ENCODE results near the gene RASSF5. TPM values are rescaled to one million over a fixed set of nuclear protein-coding genes. Genes with fewer than 3 reads are reported as not detected.
A peak's percentile ranks its signal among the peaks of the same experiment; 100 is the strongest.

The RASSF5 gene, protein sequence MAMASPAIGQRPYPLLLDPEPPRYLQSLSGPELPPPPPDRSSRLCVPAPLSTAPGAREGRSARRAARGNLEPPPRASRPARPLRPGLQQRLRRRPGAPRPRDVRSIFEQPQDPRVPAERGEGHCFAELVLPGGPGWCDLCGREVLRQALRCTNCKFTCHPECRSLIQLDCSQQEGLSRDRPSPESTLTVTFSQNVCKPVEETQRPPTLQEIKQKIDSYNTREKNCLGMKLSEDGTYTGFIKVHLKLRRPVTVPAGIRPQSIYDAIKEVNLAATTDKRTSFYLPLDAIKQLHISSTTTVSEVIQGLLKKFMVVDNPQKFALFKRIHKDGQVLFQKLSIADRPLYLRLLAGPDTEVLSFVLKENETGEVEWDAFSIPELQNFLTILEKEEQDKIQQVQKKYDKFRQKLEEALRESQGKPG
- total RNA-seq: 3.1 TPM

DNA sequence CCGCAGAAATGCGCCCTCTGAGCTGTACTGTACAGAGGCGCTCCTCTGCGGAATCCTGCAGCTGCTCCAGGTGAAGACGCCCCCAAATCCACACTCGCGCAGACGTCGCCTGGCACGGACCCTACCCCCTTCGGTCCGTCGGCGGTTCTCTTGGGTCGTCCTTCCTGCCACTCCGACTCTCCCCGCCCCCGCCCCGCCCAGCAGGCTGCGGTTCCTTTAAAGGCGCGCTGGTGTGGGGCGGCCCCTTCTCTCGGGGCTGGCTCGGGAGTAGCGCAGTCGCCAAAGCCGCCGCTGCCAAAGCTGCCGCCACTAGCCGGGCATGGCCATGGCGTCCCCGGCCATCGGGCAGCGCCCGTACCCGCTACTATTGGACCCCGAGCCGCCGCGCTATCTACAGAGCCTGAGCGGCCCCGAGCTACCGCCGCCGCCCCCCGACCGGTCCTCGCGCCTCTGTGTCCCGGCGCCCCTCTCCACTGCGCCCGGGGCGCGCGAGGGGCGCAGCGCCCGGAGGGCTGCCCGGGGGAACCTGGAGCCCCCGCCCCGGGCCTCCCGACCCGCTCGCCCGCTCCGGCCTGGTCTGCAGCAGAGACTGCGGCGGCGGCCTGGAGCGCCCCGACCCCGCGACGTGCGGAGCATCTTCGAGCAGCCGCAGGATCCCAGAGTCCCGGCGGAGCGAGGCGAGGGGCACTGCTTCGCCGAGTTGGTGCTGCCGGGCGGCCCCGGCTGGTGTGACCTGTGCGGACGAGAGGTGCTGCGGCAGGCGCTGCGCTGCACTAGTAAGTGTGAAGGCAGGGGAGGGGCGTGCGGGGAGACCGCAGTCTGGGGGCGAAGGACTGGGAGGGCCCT lies at the start of gene RASSF5:
RASSF5 (plus strand) TSS at position 248 of the 846 bp plus-strand sequence; CDS start at position 320, 72 bp downstream.
- H3K36me3 ChIP-seq (ENCODE audit: control insufficient read depth in 3 of 3, insufficient read depth in 3 of 3, low read length in 3 of 3): no peaks in the 10 kb centered on the region
- H3K27ac ChIP-seq (ENCODE audit: low read depth, low read length): no peak within 1 kb of the TSS
- peak within 1 kb of the TSS; percentile 47 to 69 (median 52) for H3K4me3 ChIP-seq (ENCODE audit: low read length in 3 of 3)
- H3K4me1 ChIP-seq (ENCODE audit: control insufficient read depth in 3 of 3, insufficient read depth in 3 of 3, low read length in 3 of 3): peaks cover 12 to 31% (median 29%) of the 10 kb centered on the region in 3 donors
- H3K9me3 ChIP-seq (ENCODE audit: control insufficient read depth in 3 of 3, low read length in 3 of 3): no peaks in the 10 kb centered on the region
- peak within 1 kb of the TSS; percentile 34 to 57 (median 43) for H3K9ac ChIP-seq (ENCODE audit: low read depth in 1 of 3, low read length in 3 of 3)
- peaks cover 2 to 47% (median 37%) of the 10 kb centered on the region in 3 donors for H3K27me3 ChIP-seq (ENCODE audit: control insufficient read depth in 3 of 3, insufficient read depth in 3 of 3, low read length in 3 of 3)

DNA sequence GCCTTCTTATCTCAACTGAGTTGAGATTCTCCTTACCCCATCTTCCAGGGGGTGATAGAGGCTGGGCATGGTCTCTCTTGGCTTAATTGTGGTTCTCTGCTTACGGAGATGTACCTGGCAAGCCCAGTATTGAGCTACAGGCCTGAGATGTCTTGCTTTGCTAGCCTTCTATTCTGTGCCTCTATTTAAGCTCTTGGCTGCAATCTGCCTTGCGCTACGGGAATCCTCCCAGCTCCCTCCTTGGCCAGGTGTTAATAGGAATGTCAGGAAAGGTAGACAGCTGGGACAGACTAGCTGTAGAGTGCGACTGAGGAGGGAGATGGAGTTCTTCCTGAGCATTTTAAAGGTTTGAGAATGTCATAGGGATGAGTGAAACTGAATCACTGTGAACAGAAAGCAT lies 47.6 kb upstream of the RASSF5 start:
- peaks cover 2 to 18% (median 3%) of the 10 kb centered on the region in 3 donors for H3K36me3 ChIP-seq (ENCODE audit: control insufficient read depth in 3 of 3, insufficient read depth in 3 of 3, low read length in 3 of 3)
- no peak overlapping the region for H3K9ac ChIP-seq (ENCODE audit: low read depth in 1 of 3, low read length in 3 of 3)
- peaks cover 9 to 18% (median 15%) of the 10 kb centered on the region in 3 donors for H3K4me1 ChIP-seq (ENCODE audit: control insufficient read depth in 3 of 3, insufficient read depth in 3 of 3, low read length in 3 of 3)
- no peaks in the 10 kb centered on the region for H3K27me3 ChIP-seq (ENCODE audit: control insufficient read depth in 3 of 3, insufficient read depth in 3 of 3, low read length in 3 of 3)
- H3K4me3 ChIP-seq (ENCODE audit: low read length in 3 of 3): no peak overlapping the region
- no peaks in the 10 kb centered on the region for H3K9me3 ChIP-seq (ENCODE audit: control insufficient read depth in 3 of 3, low read length in 3 of 3)
- H3K27ac ChIP-seq (ENCODE audit: low read depth, low read length): peak overlapping the region; percentile 70

DNA sequence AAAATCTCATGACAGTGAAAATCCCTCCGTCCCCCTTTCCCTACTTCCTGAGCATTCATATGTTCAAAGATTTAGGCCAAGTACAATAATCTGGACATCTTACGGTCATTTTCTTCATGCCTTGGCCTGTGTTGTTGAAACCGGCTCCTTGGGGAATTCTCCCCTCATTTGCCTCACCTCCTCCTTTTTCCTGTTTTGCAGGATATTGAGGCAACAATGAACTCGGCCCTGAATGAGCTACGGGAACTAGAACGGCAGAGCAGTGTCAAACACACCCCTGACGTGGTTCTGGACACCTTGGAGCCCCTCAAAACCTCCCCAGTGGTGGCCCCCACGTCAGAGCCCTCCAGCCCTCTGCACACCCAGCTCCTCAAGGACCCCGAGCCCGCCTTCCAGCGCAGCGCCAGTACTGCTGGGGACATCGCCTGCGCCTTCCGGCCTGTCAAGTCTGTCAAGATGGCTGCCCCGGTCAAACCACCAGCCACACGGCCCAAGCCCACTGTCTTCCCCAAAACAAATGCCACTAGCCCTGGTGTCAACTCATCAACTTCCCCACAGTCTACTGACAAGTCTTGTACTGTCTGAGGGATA lies 46.4 kb upstream of the RASSF5 start:
- H3K9me3 ChIP-seq (ENCODE audit: control insufficient read depth in 3 of 3, low read length in 3 of 3): no peaks in the 10 kb centered on the region
- H3K27ac ChIP-seq (ENCODE audit: low read depth, low read length): peak overlapping the region; percentile 70
- H3K27me3 ChIP-seq (ENCODE audit: control insufficient read depth in 3 of 3, insufficient read depth in 3 of 3, low read length in 3 of 3): no peaks in the 10 kb centered on the region
- peaks cover 14 to 23% (median 15%) of the 10 kb centered on the region in 3 donors for H3K4me1 ChIP-seq (ENCODE audit: control insufficient read depth in 3 of 3, insufficient read depth in 3 of 3, low read length in 3 of 3)
- peaks cover 0 to 8% (median 0%) of the 10 kb centered on the region in 3 donors for H3K36me3 ChIP-seq (ENCODE audit: control insufficient read depth in 3 of 3, insufficient read depth in 3 of 3, low read length in 3 of 3)
- H3K4me3 ChIP-seq (ENCODE audit: low read length in 3 of 3): no peak overlapping the region
- no peak overlapping the region for H3K9ac ChIP-seq (ENCODE audit: low read depth in 1 of 3, low read length in 3 of 3)

DNA sequence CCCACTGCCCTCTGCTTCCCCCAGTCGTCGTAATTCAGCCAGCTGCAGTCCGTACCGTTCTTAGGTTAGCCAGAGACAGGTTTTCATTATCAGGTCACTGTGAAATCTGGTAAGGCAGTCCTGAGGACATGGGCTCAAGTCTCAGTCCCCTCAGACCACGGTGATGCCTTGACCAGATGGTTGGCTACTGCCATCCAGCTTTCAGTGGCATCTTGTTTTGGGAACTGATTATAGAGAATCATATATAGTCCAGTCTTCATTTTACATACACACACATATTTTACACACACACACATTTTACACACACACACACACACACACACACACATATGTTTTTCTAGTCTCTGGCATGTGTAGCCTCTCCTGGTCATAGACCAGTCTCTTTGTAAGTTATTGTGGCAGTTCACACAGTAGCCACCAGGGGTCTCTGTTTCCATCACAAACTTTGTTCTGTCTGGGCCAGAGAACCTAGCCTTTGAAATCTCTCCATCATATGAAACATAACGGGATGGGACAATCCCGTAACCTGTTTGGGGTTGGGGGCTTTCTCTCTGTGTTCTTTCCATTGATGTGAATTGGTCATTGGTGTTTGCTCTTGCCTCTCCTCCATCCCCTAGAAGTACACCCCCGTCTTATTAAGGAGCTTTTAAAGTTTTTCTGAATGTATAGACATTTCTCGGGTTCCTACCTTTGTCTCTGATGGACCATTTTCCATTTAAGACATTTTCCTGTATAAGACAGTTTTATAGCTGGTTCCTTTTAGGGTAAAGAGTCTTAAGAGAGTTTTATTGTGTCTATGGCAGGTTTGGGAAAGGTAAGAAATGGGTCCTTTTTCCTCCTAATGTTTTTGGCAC lies 45.5 kb upstream of the RASSF5 start:
- no peaks in the 10 kb centered on the region for H3K9me3 ChIP-seq (ENCODE audit: control insufficient read depth in 3 of 3, low read length in 3 of 3)
- no peak overlapping the region for H3K4me3 ChIP-seq (ENCODE audit: low read length in 3 of 3)
- H3K27me3 ChIP-seq (ENCODE audit: control insufficient read depth in 3 of 3, insufficient read depth in 3 of 3, low read length in 3 of 3): peaks cover 0 to 7% (median 2%) of the 10 kb centered on the region in 3 donors
- peaks cover 12 to 19% (median 12%) of the 10 kb centered on the region in 3 donors for H3K4me1 ChIP-seq (ENCODE audit: control insufficient read depth in 3 of 3, insufficient read depth in 3 of 3, low read length in 3 of 3)
- H3K36me3 ChIP-seq (ENCODE audit: control insufficient read depth in 3 of 3, insufficient read depth in 3 of 3, low read length in 3 of 3): peaks cover 0 to 8% (median 0%) of the 10 kb centered on the region in 3 donors
- H3K9ac ChIP-seq (ENCODE audit: low read depth in 1 of 3, low read length in 3 of 3): no peak overlapping the region
- peak overlapping the region; percentile 70 for H3K27ac ChIP-seq (ENCODE audit: low read depth, low read length)

DNA sequence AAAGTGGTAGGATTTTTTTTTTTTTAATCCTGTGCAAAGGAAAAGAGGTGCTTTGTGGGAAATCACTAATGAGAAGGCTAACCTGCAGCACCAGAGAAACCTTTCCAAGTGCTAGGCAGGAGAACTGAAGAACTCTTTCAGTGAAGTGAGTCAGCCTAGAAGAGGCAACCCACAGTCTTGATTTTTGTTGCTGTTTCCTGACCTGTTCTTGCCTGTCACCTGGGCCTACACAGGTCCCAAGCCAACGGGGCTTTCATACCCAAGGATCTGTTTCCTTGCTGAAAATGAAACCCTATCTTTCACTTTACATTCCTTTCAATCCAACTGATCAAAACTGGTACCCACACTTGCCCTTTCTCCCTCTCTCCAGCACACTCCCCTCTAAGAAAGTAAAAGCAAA lies 44.2 kb upstream of the RASSF5 start:
- Histone ChIP-seq H3K4me3 (ENCODE audit: low read length in 3 of 3) (no peak overlapping the region), H3K9ac (ENCODE audit: low read depth in 1 of 3, low read length in 3 of 3) (no peak overlapping the region), H3K9me3 (ENCODE audit: control insufficient read depth in 3 of 3, low read length in 3 of 3) (no peaks in the 10 kb centered on the region), H3K4me1 (ENCODE audit: control insufficient read depth in 3 of 3, insufficient read depth in 3 of 3, low read length in 3 of 3) (peaks cover 7 to 18% (median 9%) of the 10 kb centered on the region in 3 donors), H3K36me3 (ENCODE audit: control insufficient read depth in 3 of 3, insufficient read depth in 3 of 3, low read length in 3 of 3) (peaks cover 0 to 8% (median 0%) of the 10 kb centered on the region in 3 donors), H3K27me3 (ENCODE audit: control insufficient read depth in 3 of 3, insufficient read depth in 3 of 3, low read length in 3 of 3) (peaks cover 3 to 17% (median 9%) of the 10 kb centered on the region in 3 donors), H3K27ac (ENCODE audit: low read depth, low read length) (no peak overlapping the region)

DNA sequence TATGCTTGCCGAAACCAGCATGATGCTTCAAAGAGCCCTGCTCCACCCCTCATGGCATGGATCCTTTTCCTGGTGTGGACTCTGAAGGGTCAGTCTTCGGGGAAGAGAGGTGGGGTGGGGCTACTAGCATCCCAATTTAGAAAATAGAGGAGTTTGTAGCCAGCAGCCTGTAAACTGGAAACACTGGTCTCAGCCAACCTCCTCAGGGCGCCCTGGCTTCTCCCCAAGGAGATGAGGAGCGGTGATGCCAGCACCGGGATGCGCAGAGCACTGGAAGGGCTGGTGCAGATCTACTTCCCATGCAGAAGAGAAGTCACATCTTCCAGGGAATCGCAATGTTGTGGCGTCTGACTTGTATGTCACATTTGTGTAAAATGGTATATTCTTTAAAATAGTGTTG lies 43.4 kb upstream of the RASSF5 start:
- H3K36me3 ChIP-seq (ENCODE audit: control insufficient read depth in 3 of 3, insufficient read depth in 3 of 3, low read length in 3 of 3): peaks cover 0 to 5% (median 0%) of the 10 kb centered on the region in 3 donors
- peaks cover 7 to 21% (median 9%) of the 10 kb centered on the region in 3 donors for H3K4me1 ChIP-seq (ENCODE audit: control insufficient read depth in 3 of 3, insufficient read depth in 3 of 3, low read length in 3 of 3)
- no peaks in the 10 kb centered on the region for H3K9me3 ChIP-seq (ENCODE audit: control insufficient read depth in 3 of 3, low read length in 3 of 3)
- H3K9ac ChIP-seq (ENCODE audit: low read depth in 1 of 3, low read length in 3 of 3): no peak overlapping the region
- H3K4me3 ChIP-seq (ENCODE audit: low read length in 3 of 3): no peak overlapping the region
- H3K27me3 ChIP-seq (ENCODE audit: control insufficient read depth in 3 of 3, insufficient read depth in 3 of 3, low read length in 3 of 3): peaks cover 3 to 23% (median 9%) of the 10 kb centered on the region in 3 donors
- peak overlapping the region; percentile 36 for H3K27ac ChIP-seq (ENCODE audit: low read depth, low read length)

DNA sequence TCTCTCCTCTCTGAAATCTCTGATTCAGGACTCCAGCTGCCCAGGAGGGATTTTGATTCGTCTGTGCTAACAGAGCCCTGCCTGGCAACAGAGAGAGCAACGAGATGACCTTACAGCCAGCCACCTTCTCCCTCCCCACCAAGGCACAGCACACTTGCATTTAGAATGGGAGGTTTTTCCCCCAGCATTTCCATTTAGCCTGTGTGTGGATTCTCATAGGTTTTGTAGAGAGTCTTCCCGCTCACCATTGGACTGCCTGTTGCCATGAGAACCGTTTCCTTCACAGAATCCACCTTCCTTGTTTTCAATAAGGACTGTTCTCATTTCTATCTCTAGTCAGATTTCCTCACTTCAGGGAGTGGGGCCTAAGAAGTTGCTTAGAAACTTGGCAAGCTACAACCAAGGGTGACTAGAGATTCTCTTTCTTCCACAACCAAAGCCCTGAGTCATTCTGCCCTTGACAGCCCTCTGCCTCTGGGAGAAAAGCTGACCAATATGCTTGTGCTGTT lies 42.8 kb upstream of the RASSF5 start:
- Histone ChIP-seq H3K27me3 (ENCODE audit: control insufficient read depth in 3 of 3, insufficient read depth in 3 of 3, low read length in 3 of 3) (peaks cover 6 to 26% (median 9%) of the 10 kb centered on the region in 3 donors), H3K9ac (ENCODE audit: low read depth in 1 of 3, low read length in 3 of 3) (no peak overlapping the region), H3K4me1 (ENCODE audit: control insufficient read depth in 3 of 3, insufficient read depth in 3 of 3, low read length in 3 of 3) (peaks cover 7 to 21% (median 10%) of the 10 kb centered on the region in 3 donors), H3K36me3 (ENCODE audit: control insufficient read depth in 3 of 3, insufficient read depth in 3 of 3, low read length in 3 of 3) (peaks cover 0 to 4% (median 0%) of the 10 kb centered on the region in 3 donors), H3K4me3 (ENCODE audit: low read length in 3 of 3) (no peak overlapping the region), H3K27ac (ENCODE audit: low read depth, low read length) (peak overlapping the region; percentile 36), H3K9me3 (ENCODE audit: control insufficient read depth in 3 of 3, low read length in 3 of 3) (no peaks in the 10 kb centered on the region)

DNA sequence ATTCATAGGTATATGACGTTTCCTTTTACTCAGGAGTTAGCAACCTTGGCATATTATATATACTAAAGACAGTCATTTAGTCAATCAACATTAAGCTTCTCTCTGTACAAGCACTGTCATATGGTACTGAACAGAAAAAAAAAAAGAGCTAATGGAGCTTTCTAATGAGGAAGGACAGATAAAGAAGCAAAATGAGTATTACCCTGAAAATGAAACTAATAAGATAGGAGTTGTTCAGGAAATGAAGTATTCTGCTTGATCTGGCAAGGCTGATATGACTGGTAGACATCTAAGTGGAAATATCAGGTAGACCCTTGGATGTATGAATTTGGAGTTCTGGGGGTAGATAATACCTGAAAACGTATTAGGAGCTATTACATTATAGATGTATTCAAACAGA lies 41.4 kb upstream of the RASSF5 start:
- Histone ChIP-seq H3K4me3 (ENCODE audit: low read length in 3 of 3) (no peak overlapping the region), H3K9ac (ENCODE audit: low read depth in 1 of 3, low read length in 3 of 3) (no peak overlapping the region), H3K9me3 (ENCODE audit: control insufficient read depth in 3 of 3, low read length in 3 of 3) (no peaks in the 10 kb centered on the region), H3K27me3 (ENCODE audit: control insufficient read depth in 3 of 3, insufficient read depth in 3 of 3, low read length in 3 of 3) (peaks cover 7 to 38% (median 10%) of the 10 kb centered on the region in 3 donors), H3K4me1 (ENCODE audit: control insufficient read depth in 3 of 3, insufficient read depth in 3 of 3, low read length in 3 of 3) (peaks cover 18 to 34% (median 24%) of the 10 kb centered on the region in 3 donors), H3K27ac (ENCODE audit: low read depth, low read length) (no peak overlapping the region), H3K36me3 (ENCODE audit: control insufficient read depth in 3 of 3, insufficient read depth in 3 of 3, low read length in 3 of 3) (peaks cover 0 to 2% (median 0%) of the 10 kb centered on the region in 3 donors)
